ENCODE data around the gene SLC2A4. TPM values are rescaled to one million over a fixed set of nuclear protein-coding genes. Genes with fewer than 3 reads are reported as not detected.

The SLC2A4 gene
- total and polyA plus RNA-seq, 9 donors = 0.83 to 9.8 (median 3.4) TPM

GRCh38 chr17:7284911-7285310 is 3.4 kb downstream of the SLC2A4 start:
- intact Hi-C loops (cut with DNase I) = loop anchor here in 1 of 4 donors (5.0 kb wide), 1 partner anchor 62 kb away; no protein-coding TSS in a partner anchor
- WGBS, 3 donors = 84 to 92% (median 89%) methylated on average over 5 to 16 of the region's 16 CpGs
- Histone ChIP-seq H3K4me3 (no peak overlapping the region), H3K4me1 (ENCODE audit: insufficient read depth) (peaks cover 6% of the 10 kb centered on the region), H3K36me3 (no peaks in the 10 kb centered on the region), H3K9me3 (no peaks in the 10 kb centered on the region), H3K27ac (no peak overlapping the region), H3K27me3 (no peaks in the 10 kb centered on the region)
- no peak for DNase-seq
- no peak for TF ChIP-seq POLR2A (IDR thresholded peaks at IDR 0.05)
- TF ChIP-seq CTCF (IDR thresholded peaks at IDR 0.05) = no peak
- TF ChIP-seq EP300 (IDR thresholded peaks at IDR 0.05) = no peak

- H3K9me3 ChIP-seq = no peaks in the 10 kb centered on the region
- no peak overlapping the region for H3K4me3 ChIP-seq
- no peaks in the 10 kb centered on the region for H3K27me3 ChIP-seq
- H3K4me1 ChIP-seq (ENCODE audit: insufficient read depth) = peaks cover 6% of the 10 kb centered on the region
- no peak for TF ChIP-seq POLR2A (IDR thresholded peaks at IDR 0.05)
- no peak for TF ChIP-seq CTCF (IDR thresholded peaks at IDR 0.05)
- TF ChIP-seq EP300 (IDR thresholded peaks at IDR 0.05) = no peak
- no peak for DNase-seq
- 86 to 92% (median 89%) methylated on average over 12 of the region's 12 CpGs for WGBS, 3 donors
- H3K36me3 ChIP-seq = no peaks in the 10 kb centered on the region
- no peak overlapping the region for H3K27ac ChIP-seq
- intact Hi-C loops (cut with DNase I) = no loop called here
These were observed 4.2 kb downstream of the SLC2A4 start for GRCh38 chr17:7285679-7286078.

- Histone ChIP-seq H3K4me1 (ENCODE audit: insufficient read depth) (peaks cover 5% of the 10 kb centered on the region), H3K27ac (no peak overlapping the region), H3K9me3 (no peaks in the 10 kb centered on the region), H3K27me3 (no peaks in the 10 kb centered on the region), H3K36me3 (no peaks in the 10 kb centered on the region), H3K4me3 (no peak overlapping the region)
- no peak for TF ChIP-seq CTCF (IDR thresholded peaks at IDR 0.05)
- intact Hi-C loops (cut with DNase I) = loop anchor here in 1 of 4 donors (5.0 kb wide), 1 partner anchor 247 kb away; the partner anchor contains the start of gene SLC16A11
- no peak for DNase-seq
- WGBS, 3 donors = 67 to 74% (median 68%) methylated on average over 18 of the region's 18 CpGs
These were observed 7.9 kb downstream of the SLC2A4 start for GRCh38 chr17:7289256-7290032.

GRCh38 chr17:7290166-7290565 is 8.6 kb downstream of the SLC2A4 start:
- no peaks in the 10 kb centered on the region for H3K36me3 ChIP-seq
- no peaks in the 10 kb centered on the region for H3K9me3 ChIP-seq
- H3K27ac ChIP-seq = no peak overlapping the region
- peaks cover 8% of the 10 kb centered on the region for H3K4me1 ChIP-seq (ENCODE audit: insufficient read depth)
- no peak for TF ChIP-seq POLR2A (IDR thresholded peaks at IDR 0.05)
- TF ChIP-seq CTCF (IDR thresholded peaks at IDR 0.05) = no peak
- no peak for TF ChIP-seq EP300 (IDR thresholded peaks at IDR 0.05)
- 83 to 89% (median 88%) methylated on average over 19 of the region's 19 CpGs for WGBS, 3 donors
- DNase-seq = no peak
- peaks cover 3% of the 10 kb centered on the region for H3K27me3 ChIP-seq
- H3K4me3 ChIP-seq = no peak overlapping the region
- intact Hi-C loops (cut with DNase I) = loop anchor here in 1 of 4 donors (5.0 kb wide), 1 partner anchor 248 kb away; the partner anchor contains the start of gene SLC16A11
